Inflammatory macrophage treated with lipopolysaccharide for 4 hours (primary cell): ENCODE measurements around the gene SERPINI1.
"Not testable (repeated sequence)": the region's sequence is repeated elsewhere in the genome, so short reads cannot be mapped to it uniquely, and the experiment has no call there.

Experiments
- DNase-seq: peaks from one replicate; pipeline ENCODE4 v3.0.0-alpha.2; 2020

SERPINI1 gene

GRCh38 chr3:167810236-167810635 lies 74.7 kb downstream of the SERPINI1 start:
- no peak for DNase-seq

- DNase-seq, result no peak
Observed at GRCh38 chr3:167811031-167811430, 75.5 kb downstream of the SERPINI1 start.

GRCh38 chr3:167813169-167814123 lies 77.9 kb downstream of the SERPINI1 start:
- DNase-seq, result no peak

GRCh38 chr3:167814441-167814951 lies 79.0 kb downstream of the SERPINI1 start:
- DNase-seq, result no peak

GRCh38 chr3:167816953-167817352 lies 81.4 kb downstream of the SERPINI1 start:
- DNase-seq, result no peak

GRCh38 chr3:167820102-167820865 lies 84.8 kb downstream of the SERPINI1 start:
- DNase-seq, result no peak

GRCh38 chr3:167821248-167821805 lies 85.8 kb downstream of the SERPINI1 start:
- DNase-seq, result no peak

- DNase-seq, result no peak
Observed at GRCh38 chr3:167823738-167824137, 88.2 kb downstream of the SERPINI1 start.

- DNase-seq, result not testable (repeated sequence)
Observed at GRCh38 chr3:167827588-167827987, 92.1 kb downstream of the SERPINI1 start.

- DNase-seq, result no peak
Observed at GRCh38 chr3:167829071-167829470, 93.5 kb downstream of the SERPINI1 start.

- DNase-seq, result no peak
Observed at GRCh38 chr3:167830007-167830406, 94.5 kb downstream of the SERPINI1 start.

GRCh38 chr3:167835359-167835758 lies 99.8 kb downstream of the SERPINI1 start:
- DNase-seq, result no peak

- no peak for DNase-seq
Observed at GRCh38 chr3:167835953-167836352, 100.4 kb downstream of the SERPINI1 start.

- DNase-seq, result peak; percentile 50
Observed at GRCh38 chr3:167837466-167837865, 101.9 kb downstream of the SERPINI1 start.

- no peak for DNase-seq
Observed at GRCh38 chr3:167839460-167840134, 104.1 kb downstream of the SERPINI1 start.

GRCh38 chr3:167840247-167840646 lies 104.7 kb downstream of the SERPINI1 start:
- no peak for DNase-seq

- peak; percentile 11 for DNase-seq
Observed at GRCh38 chr3:167843481-167843880, 108.0 kb downstream of the SERPINI1 start.

- DNase-seq, result peak; percentile 65
Observed at GRCh38 chr3:167843886-167844285, 108.4 kb downstream of the SERPINI1 start.

GRCh38 chr3:167844528-167844927 lies 109.0 kb downstream of the SERPINI1 start:
- no peak for DNase-seq

GRCh38 chr3:167851171-167851570 lies 115.7 kb downstream of the SERPINI1 start:
- no peak for DNase-seq

- no peak for DNase-seq
Observed at GRCh38 chr3:167851749-167852148, 116.2 kb downstream of the SERPINI1 start.

- DNase-seq, result no peak
Observed at GRCh38 chr3:167852216-167852615, 116.7 kb downstream of the SERPINI1 start.

GRCh38 chr3:167854063-167854462 lies 118.5 kb downstream of the SERPINI1 start:
- no peak for DNase-seq
